ENCODE measurements around the gene CPEB2.

DNA sequence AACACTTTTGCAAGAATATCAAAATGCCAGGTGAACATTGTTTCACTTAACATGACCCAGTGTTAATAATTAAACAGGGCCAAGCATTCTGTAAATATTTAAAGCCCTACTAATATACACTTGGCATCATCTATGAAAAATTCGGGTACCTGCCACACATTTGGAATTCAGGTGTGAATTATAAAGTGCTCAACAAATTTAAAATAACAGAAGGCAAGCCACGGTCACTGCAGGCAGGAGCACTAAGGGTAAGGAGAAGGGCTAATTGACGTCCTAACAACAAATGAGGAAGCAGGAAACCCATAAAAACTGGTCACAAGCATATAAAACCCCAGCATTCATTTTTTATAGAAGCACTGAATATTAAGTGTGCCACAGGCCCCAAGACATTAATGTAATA lies 43.8 kb upstream of the CPEB2 start:
- TF ChIP-seq, protein P1, sequence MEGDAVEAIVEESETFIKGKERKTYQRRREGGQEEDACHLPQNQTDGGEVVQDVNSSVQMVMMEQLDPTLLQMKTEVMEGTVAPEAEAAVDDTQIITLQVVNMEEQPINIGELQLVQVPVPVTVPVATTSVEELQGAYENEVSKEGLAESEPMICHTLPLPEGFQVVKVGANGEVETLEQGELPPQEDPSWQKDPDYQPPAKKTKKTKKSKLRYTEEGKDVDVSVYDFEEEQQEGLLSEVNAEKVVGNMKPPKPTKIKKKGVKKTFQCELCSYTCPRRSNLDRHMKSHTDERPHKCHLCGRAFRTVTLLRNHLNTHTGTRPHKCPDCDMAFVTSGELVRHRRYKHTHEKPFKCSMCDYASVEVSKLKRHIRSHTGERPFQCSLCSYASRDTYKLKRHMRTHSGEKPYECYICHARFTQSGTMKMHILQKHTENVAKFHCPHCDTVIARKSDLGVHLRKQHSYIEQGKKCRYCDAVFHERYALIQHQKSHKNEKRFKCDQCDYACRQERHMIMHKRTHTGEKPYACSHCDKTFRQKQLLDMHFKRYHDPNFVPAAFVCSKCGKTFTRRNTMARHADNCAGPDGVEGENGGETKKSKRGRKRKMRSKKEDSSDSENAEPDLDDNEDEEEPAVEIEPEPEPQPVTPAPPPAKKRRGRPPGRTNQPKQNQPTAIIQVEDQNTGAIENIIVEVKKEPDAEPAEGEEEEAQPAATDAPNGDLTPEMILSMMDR (IDR thresholded peaks at IDR 0.05), result no peak
- TF ChIP-seq POLR2A (IDR thresholded peaks at IDR 0.05), result no peak

All from esophagus squamous epithelium (tissue), 4 donors.